Neural crest cell (in vitro differentiated cells): ENCODE data around the gene COX6B1. TPM values are rescaled to one million over a fixed set of nuclear protein-coding genes. Genes with fewer than 3 reads are reported as not detected.

Experiments
- DNase-seq: peaks from one replicate; pipeline ENCODE4 v3.0.0; 2021; ENCODE audit warnings: low read depth, mixed read lengths, low spot score
- H3K27ac Mint-ChIP-seq: one replicate; pipeline ENCODE4 v1.8.0; 2021; ENCODE audit warnings: mild to moderate bottlenecking, mixed read lengths; ENCODE audit not compliant: unreplicated experiment
- H3K27me3 Mint-ChIP-seq: 2 replicates; pipeline ENCODE4 v1.8.0; 2021; ENCODE audit warnings: low read depth, mild to moderate bottlenecking, mixed read lengths
- H3K36me3 Mint-ChIP-seq: 2 replicates; pipeline ENCODE4 v1.8.0; 2021; ENCODE audit warnings: low read depth, mild to moderate bottlenecking, mixed read lengths
- H3K4me1 Mint-ChIP-seq: 2 replicates; pipeline ENCODE4 v1.8.0; 2021; ENCODE audit warnings: mixed read lengths
- H3K4me3 Mint-ChIP-seq: one replicate; pipeline ENCODE4 v1.8.0; 2021; ENCODE audit warnings: mild to moderate bottlenecking, mixed read lengths
- H3K9me3 Mint-ChIP-seq: 2 replicates; pipeline ENCODE4 v1.8.0; 2021; ENCODE audit warnings: mixed read lengths
- CTCF ChIP-seq: fragments of 200-600 bp; sonication (generic); conservative IDR thresholded peaks from 2 replicates; pipeline ENCODE4 v1.5.0; 2021; ENCODE audit warnings: antibody characterized with exemption, mild to moderate bottlenecking
- total RNA-seq: library from RNA; stranded (reverse); gene quantifications from 2 replicates; pipeline ENCODE4 v1.2.1, GENCODE V29; 2021

COX6B1 gene
- total RNA-seq, 1 donor from 2014 or later = 339 TPM

DNA sequence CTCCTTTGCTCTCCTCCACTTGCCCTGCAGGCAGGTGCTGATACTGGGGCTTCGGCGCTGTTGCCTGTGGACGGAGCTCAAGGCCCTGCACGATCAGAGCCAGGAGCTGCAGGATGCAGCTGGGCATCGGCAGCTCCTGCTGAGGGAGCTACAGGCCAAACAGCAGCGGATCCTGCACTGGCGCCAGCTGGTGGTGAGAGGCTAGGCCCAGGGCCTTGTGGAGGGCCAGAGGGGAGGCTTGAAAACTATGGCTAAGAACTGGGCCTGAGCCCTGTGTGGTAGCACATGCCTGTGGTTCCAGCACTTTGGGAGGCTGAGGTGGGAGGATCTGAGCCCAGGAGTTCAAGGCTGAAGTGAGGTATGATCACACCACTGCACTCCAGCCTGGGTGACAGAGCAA lies 29.3 kb upstream of the COX6B1 start:
- Mint-ChIP-seq H3K36me3 (peaks cover 3% of the 10 kb centered on the region), H3K27me3 (no peaks in the 10 kb centered on the region), H3K4me1 (peaks cover under 1% of the 10 kb centered on the region), H3K27ac (no peak overlapping the region), H3K9me3 (no peaks in the 10 kb centered on the region), H3K4me3 (no peak overlapping the region)
- no peak for DNase-seq
- no peak for TF ChIP-seq CTCF

- no peak for TF ChIP-seq CTCF
- H3K9me3 Mint-ChIP-seq = no peaks in the 10 kb centered on the region
- H3K36me3 Mint-ChIP-seq = peaks cover 3% of the 10 kb centered on the region
Measured at GRCh38 chr19:35619290-35619923, 28.7 kb upstream of the COX6B1 start.

GRCh38 chr19:35620001-35620400 lies 28.1 kb upstream of the COX6B1 start:
- Mint-ChIP-seq H3K27ac (no peak overlapping the region), H3K4me3 (peak overlapping the region; percentile 12), H3K27me3 (no peaks in the 10 kb centered on the region), H3K9me3 (no peaks in the 10 kb centered on the region), H3K4me1 (no peaks in the 10 kb centered on the region), H3K36me3 (peaks cover 3% of the 10 kb centered on the region)
- no peak for DNase-seq
- no peak for TF ChIP-seq CTCF

More at GRCh38 chr19:35619290-35619923, 28.7 kb upstream of the COX6B1 start:
- H3K4me3 Mint-ChIP-seq = no peak overlapping the region
- no peak for DNase-seq
- no peaks in the 10 kb centered on the region for H3K27me3 Mint-ChIP-seq
- no peaks in the 10 kb centered on the region for H3K4me1 Mint-ChIP-seq
- no peak overlapping the region for H3K27ac Mint-ChIP-seq

DNA sequence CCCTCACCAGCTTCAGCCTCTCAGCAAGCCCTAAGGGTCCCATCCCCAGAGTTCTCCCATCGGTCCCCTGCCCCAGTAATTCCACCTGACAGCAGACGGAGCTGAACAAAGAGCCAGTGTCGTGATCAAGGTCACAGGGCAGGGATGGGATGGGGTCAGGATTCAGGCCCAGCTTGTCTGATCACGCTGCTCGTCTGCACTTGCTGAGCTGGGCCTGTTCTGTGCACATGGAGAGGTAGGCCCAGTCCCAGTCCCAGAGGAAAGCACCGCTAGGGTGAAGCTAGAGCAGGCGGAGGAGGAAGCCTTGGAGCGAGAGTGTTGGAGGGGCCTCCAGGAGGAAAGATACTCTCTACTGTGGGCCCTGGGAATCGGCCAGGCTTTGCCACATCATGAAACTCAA lies 26.4 kb upstream of the COX6B1 start:
- no peak for TF ChIP-seq CTCF
- Mint-ChIP-seq H3K4me1 (no peaks in the 10 kb centered on the region), H3K27ac (peak overlapping the region; percentile 12), H3K36me3 (no peaks in the 10 kb centered on the region), H3K4me3 (no peak overlapping the region), H3K9me3 (no peaks in the 10 kb centered on the region), H3K27me3 (no peaks in the 10 kb centered on the region)
- no peak for DNase-seq

DNA sequence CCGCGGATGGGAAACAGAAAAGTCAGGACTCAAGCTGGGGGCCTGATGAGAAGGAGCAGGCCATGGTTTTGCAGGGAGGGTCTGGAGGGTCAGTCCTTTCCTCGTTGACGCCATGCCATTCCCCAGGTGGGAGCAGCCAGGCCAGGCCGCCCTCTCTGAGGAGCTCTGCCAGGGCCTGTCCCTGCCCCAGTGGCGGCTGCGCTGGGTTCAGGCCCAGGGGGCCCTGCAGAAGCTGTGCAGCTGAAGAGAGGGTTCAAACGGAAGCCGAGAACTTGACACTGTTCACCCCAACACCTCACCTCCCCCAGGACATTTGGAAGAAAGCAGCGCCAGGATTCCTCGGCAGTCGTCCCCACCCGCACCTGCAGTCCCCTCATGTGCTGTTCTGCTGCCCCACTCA lies 25.4 kb upstream of the COX6B1 start:
- no peaks in the 10 kb centered on the region for H3K9me3 Mint-ChIP-seq
- H3K4me3 Mint-ChIP-seq = peak overlapping the region; percentile 54
- DNase-seq = no peak
- no peak for TF ChIP-seq CTCF
- no peak overlapping the region for H3K27ac Mint-ChIP-seq
- no peaks in the 10 kb centered on the region for H3K4me1 Mint-ChIP-seq
- H3K27me3 Mint-ChIP-seq = no peaks in the 10 kb centered on the region
- H3K36me3 Mint-ChIP-seq = no peaks in the 10 kb centered on the region
